ENCODE measurements around the gene OAT. TPM values are rescaled to one million over a fixed set of nuclear protein-coding genes. Genes with fewer than 3 reads are reported as not detected.

Gene OAT
- total and polyA plus RNA-seq, 2 of the 4 experiments (the other 2 are of a cell fraction), result 110 to 152 TPM

- Histone ChIP-seq H3K9ac (ENCODE audit: low read depth, low read length) (no peak overlapping the region), H2AFZ (replicated peaks; ENCODE audit: low read length, poor library complexity) (no peak overlapping the region), H3K18ac (ENCODE audit: low read depth, low read length) (no peak overlapping the region), H3K14ac (replicated peaks; ENCODE audit: low read depth, low read length) (no peak overlapping the region), H3K4me1 (ENCODE audit: control insufficient read depth, insufficient read depth, low read length) (no peaks in the 10 kb centered on the region), H4K20me1 (ENCODE audit: insufficient read depth, low read length) (no peaks in the 10 kb centered on the region), H2AK5ac (ENCODE audit: low read depth, low read length) (no peak overlapping the region), H3K27ac (ENCODE audit: insufficient read depth, low read length) (no peak overlapping the region), H2BK20ac (ENCODE audit: low read depth, low read length) (no peak overlapping the region), H2BK5ac (ENCODE audit: low read depth, low read length, poor library complexity, severe bottlenecking) (no peak overlapping the region), H2BK120ac (ENCODE audit: low read depth, low read length) (no peak overlapping the region), H2BK15ac (ENCODE audit: low read depth, low read length) (no peak overlapping the region), H3K27me3 (ENCODE audit: control insufficient read depth, insufficient read depth, low read length) (peaks cover 14% of the 10 kb centered on the region), H3K56ac (ENCODE audit: extremely low read depth, insufficient read depth, low read length) (no peak overlapping the region), H3K9me3 (ENCODE audit: control insufficient read depth, insufficient read depth, low read length) (no peaks in the 10 kb centered on the region), H3K4ac (ENCODE audit: low read depth, low read length) (no peak overlapping the region), H4K8ac (ENCODE audit: low read depth in 2 of 2, low read length in 2 of 2) (no peak overlapping the region), H3K4me3 (ENCODE audit: insufficient read depth, low read depth, low read length) (no peak overlapping the region), H3K9me1 (ENCODE audit: insufficient read depth, low read length) (no peaks in the 10 kb centered on the region), H3K4me2 (ENCODE audit: low read depth, low read length) (no peak overlapping the region), H3K23ac (ENCODE audit: low read depth, low read length) (no peak overlapping the region), H3K79me1 (ENCODE audit: low read depth in 1 of 2, low read length in 2 of 2) (no peaks in the 10 kb centered on the region), H4K5ac (ENCODE audit: low read depth, low read length) (no peak overlapping the region), H3K36me3 (ENCODE audit: control insufficient read depth, insufficient read depth, low read length) (no peaks in the 10 kb centered on the region), H2AK9ac (replicated peaks; ENCODE audit: low read depth, low read length, poor library complexity) (no peak overlapping the region), H4K91ac (ENCODE audit: insufficient read depth, low read depth, low read length) (no peak overlapping the region)
- ChIA-PET CTCF (interaction anchor here (1.3 kb wide), 1 partner anchor 10 kb away, joined by 5 read pairs; no protein-coding TSS in a partner anchor), POLR2A (ENCODE audit: unreplicated experiment) (no interaction called here)
- WGBS, 2 experiments (ENCODE audit: extremely low coverage in 2 of 2, insufficient read length in 1 of 2), result 68% methylated on average over 5 of the region's 9 CpGs; no CpG with 5 or more reads in 1 of the 2 experiments
- dilution Hi-C loops (cut with HindIII; ENCODE audit: low sequenced_read_pairs, unreplicated experiment) (loop anchor here (25.0 kb wide), 1 partner anchor 393 kb away; no protein-coding TSS in a partner anchor), intact Hi-C loops (cut with micrococcal nuclease) (no loop called here), in situ Hi-C loops (cut with MboI; ENCODE audit: low sequenced_read_pairs) (loop anchor here (10.0 to 25.0 kb wide), 2 partner anchors 796 to 1243 kb away; partner anchors contain the start of genes HMX2 and HMX3)
- no peak for TF ChIP-seq BHLHE40 (IDR thresholded peaks at IDR 0.05; ENCODE audit: low read depth, low read length)
- TF ChIP-seq RCOR1 (IDR thresholded peaks at IDR 0.05; ENCODE audit: insufficient replicate concordance, low read length), result no peak
- no peak for TF ChIP-seq CEBPB (IDR thresholded peaks at IDR 0.05; ENCODE audit: low read depth, low read length)
- no peak for TF ChIP-seq RFX5 (IDR thresholded peaks at IDR 0.05; ENCODE audit: low read depth, low read length)
- TF ChIP-seq, protein P1, sequence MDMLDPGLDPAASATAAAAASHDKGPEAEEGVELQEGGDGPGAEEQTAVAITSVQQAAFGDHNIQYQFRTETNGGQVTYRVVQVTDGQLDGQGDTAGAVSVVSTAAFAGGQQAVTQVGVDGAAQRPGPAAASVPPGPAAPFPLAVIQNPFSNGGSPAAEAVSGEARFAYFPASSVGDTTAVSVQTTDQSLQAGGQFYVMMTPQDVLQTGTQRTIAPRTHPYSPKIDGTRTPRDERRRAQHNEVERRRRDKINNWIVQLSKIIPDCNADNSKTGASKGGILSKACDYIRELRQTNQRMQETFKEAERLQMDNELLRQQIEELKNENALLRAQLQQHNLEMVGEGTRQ (IDR thresholded peaks at IDR 0.05; ENCODE audit: low read depth, low read length), result no peak
- ATAC-seq (ENCODE audit: low read depth), result no peak
- no TSS peak for BruUV-seq (replicated peaks)
- DNase-seq, result no peak
These were observed 38.3 kb downstream of the OAT start for GRCh38 chr10:124380256-124380995.
